Stomach (tissue), 4 donors: ENCODE measurements around the gene THEM4.

Experiments
- EP300 ChIP-seq: sonication (generic); formaldehyde crosslinking; IDR thresholded peaks from one replicate; pipeline ENCODE4 v1.6.1; 2017; ENCODE audit warnings: antibody characterized with exemption
- POLR2A ChIP-seq, 4 donors: fragments of 450-650 bp; IDR thresholded peaks; one replicate each; pipeline ENCODE4 v1.6.1; 2016; ENCODE audit warnings: antibody characterized with exemption in 4 of 4, control low read depth in 2 of 4, mild to moderate bottlenecking in 1 of 4, moderate library complexity in 1 of 4
- POLR2AphosphoS5 ChIP-seq, 3 donors: sonication (generic); formaldehyde crosslinking; IDR thresholded peaks; one replicate each; pipeline ENCODE4 v1.6.1; 2016; ENCODE audit warnings: antibody characterized with exemption in 3 of 3
- TF ChIP-seq, protein P1 (sequence below), 7 experiments: fragments of 450-650 bp in 4 of 7; fragments of 200-600 bp in 3 of 7; sonication (generic) in 3 of 7; IDR thresholded peaks; one replicate each; pipeline ENCODE4 v1.5.1; 2016 to 2019; ENCODE audit warnings: antibody characterized with exemption in 7 of 7, control low read depth in 2 of 7, mild to moderate bottlenecking in 1 of 7

DNA sequence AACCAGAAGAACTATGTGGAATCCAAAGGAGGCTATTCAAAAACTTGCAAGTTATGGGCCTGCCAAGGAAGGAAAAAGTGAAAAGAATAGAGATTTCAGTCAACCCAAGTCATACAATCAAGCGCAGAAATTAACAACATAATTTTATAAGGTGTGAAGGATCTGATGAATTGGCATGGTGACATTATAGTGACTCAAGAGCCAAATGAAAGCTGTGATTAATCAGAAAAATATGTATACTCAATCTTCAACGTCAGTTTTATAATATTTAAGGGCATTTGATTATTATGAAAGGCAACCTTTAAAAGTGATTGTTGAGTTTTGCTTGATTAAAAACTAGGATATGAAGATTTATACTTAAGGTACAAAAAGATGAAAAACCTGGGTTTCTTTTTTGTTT is 37.8 kb upstream of the THEM4 start:
- TF ChIP-seq, protein P1, sequence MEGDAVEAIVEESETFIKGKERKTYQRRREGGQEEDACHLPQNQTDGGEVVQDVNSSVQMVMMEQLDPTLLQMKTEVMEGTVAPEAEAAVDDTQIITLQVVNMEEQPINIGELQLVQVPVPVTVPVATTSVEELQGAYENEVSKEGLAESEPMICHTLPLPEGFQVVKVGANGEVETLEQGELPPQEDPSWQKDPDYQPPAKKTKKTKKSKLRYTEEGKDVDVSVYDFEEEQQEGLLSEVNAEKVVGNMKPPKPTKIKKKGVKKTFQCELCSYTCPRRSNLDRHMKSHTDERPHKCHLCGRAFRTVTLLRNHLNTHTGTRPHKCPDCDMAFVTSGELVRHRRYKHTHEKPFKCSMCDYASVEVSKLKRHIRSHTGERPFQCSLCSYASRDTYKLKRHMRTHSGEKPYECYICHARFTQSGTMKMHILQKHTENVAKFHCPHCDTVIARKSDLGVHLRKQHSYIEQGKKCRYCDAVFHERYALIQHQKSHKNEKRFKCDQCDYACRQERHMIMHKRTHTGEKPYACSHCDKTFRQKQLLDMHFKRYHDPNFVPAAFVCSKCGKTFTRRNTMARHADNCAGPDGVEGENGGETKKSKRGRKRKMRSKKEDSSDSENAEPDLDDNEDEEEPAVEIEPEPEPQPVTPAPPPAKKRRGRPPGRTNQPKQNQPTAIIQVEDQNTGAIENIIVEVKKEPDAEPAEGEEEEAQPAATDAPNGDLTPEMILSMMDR (IDR thresholded peaks at IDR 0.05): no peak
- no peak for TF ChIP-seq POLR2A (IDR thresholded peaks at IDR 0.05)
- TF ChIP-seq EP300: no peak
- no peak for TF ChIP-seq POLR2AphosphoS5 (IDR thresholded peaks at IDR 0.05)
